Stimulated activated CD4-positive, alpha-beta T cell treated with anti-CD3 and anti-CD28 coated beads, Interleukin-1b, Interleukin-23, amount 100 ng/mL, for 1 hour (primary cell): ENCODE data around the gene BTN1A1.
"Not testable (repeated sequence)": the region's sequence is repeated elsewhere in the genome, so short reads cannot be mapped to it uniquely, and the experiment has no call there.

ENCODE experiments used
- DNase-seq, 2 donors: peaks; one replicate each; pipeline ENCODE4 v3.0.0-alpha.2; 2020; ENCODE audit warnings: low read depth in 2 of 2

Gene BTN1A1, protein sequence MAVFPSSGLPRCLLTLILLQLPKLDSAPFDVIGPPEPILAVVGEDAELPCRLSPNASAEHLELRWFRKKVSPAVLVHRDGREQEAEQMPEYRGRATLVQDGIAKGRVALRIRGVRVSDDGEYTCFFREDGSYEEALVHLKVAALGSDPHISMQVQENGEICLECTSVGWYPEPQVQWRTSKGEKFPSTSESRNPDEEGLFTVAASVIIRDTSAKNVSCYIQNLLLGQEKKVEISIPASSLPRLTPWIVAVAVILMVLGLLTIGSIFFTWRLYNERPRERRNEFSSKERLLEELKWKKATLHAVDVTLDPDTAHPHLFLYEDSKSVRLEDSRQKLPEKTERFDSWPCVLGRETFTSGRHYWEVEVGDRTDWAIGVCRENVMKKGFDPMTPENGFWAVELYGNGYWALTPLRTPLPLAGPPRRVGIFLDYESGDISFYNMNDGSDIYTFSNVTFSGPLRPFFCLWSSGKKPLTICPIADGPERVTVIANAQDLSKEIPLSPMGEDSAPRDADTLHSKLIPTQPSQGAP

GRCh38 chr6:26500102-26500501, at the start of gene BTN1A1:
TSS of gene BTN1A1 (plus strand) at chr6:26500303. CDS start at chr6:26501287, 984 bp downstream.
- DNase-seq, result no peak

DNA sequence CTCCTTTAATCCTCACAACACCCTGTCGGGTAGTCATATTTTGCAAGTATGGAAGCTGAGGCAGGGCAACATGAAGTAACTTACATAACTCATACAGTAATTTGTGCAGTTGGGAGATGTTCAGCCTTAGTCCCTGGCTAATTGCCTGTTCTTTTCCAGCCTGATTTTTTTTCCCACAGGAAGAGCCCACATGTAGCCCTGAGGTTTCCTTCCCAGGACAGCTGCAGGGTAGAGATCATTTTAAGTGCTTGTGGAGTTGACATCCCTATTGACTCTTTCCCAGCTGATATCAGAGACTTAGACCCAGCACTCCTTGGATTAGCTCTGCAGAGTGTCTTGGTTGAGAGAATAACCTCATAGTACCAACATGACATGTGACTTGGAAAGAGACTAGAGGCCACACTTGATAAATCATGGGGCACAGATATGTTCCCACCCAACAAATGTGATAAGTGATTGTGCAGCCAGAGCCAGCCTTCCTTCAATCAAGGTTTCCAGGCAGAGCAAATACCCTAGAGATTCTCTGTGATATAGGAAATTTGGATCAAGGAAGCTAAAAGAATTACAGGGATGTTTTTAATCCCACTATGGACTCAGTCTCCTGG, 47.4 kb upstream of the BTN1A1 start:
- no peak for DNase-seq

GRCh38 chr6:26454631-26455030, 45.5 kb upstream of the BTN1A1 start:
- DNase-seq, result no peak

- DNase-seq, result no peak
These were observed 44.6 kb upstream of the BTN1A1 start for GRCh38 chr6:26455357-26455970.

GRCh38 chr6:26457264-26457805, 42.8 kb upstream of the BTN1A1 start:
- no peak for DNase-seq

GRCh38 chr6:26457806-26458688, 42.1 kb upstream of the BTN1A1 start, which contains the start of gene BTN2A1:
TSS of gene BTN2A1 (plus strand) at chr6:26457955. CDS start at chr6:26458637, 682 bp downstream.
- DNase-seq, result peak; percentile 16 to 23

DNA sequence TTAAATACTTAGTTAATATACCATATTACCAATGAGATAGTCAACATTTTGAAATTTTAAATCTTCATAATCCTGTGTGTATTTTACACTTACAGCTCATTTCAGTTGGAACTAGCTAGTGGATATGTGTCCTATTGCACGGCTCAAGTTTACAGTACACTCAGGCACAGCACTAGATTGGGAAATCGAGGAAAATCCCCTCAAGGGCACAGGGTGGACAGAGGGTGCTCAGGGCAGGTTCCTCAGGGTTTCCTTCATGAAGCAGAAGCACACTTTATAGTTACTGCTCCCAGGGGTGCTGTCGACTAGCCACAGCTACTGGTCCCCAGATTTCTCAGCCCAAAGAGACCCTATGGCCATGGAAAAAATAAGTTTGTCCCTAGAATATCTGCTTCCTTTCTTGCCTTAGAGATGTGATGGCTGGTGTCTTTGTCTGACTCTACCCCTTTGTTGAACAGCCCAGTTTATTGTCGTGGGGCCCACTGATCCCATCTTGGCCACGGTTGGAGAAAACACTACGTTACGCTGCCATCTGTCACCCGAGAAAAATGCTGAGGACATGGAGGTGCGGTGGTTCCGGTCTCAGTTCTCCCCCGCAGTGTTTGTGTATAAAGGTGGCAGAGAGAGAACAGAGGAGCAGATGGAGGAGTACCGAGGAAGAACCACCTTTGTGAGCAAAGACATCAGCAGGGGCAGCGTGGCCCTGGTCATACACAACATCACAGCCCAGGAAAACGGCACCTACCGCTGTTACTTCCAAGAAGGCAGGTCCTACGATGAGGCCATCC, 40.9 kb upstream of the BTN1A1 start:
- no peak for DNase-seq

DNA sequence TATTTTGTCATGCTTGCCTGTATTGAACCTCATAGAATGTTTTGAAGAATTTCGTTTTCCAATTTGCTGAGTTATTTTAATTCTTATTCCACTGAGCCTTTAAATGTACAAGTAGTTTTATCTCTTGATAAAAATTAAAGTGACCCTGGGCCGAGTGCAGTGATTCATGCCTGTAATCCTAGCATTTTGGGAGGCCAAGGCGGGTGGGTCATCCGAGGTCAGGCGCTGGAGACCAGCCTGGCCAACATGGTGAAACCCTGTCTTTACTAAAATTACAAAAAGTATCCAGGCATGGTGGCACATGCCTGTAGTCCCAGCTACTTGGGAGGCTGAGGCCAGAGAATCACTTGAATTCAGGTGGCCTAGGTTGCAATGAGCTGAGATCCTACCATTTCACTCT, 38.8 kb upstream of the BTN1A1 start:
- not testable (repeated sequence) for DNase-seq

DNA sequence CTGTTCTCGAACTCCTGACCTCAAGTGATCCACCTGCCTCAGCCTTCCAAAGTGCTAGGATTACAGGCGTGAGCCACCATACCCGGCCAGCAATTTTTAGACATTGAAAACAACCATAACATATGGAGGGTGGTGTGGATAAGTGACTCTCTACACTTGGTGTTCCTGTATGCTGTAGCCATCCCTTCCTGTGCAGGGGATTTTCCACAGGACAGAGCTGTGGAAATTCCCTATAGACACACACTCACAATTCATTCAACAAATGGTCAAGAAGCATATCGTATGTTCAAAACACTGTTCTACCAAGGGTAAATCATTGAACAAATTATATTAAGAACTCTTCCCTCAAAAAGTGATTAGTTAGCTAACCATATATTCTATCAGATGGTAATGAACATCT, 36.1 kb upstream of the BTN1A1 start:
- DNase-seq, result no peak

DNA sequence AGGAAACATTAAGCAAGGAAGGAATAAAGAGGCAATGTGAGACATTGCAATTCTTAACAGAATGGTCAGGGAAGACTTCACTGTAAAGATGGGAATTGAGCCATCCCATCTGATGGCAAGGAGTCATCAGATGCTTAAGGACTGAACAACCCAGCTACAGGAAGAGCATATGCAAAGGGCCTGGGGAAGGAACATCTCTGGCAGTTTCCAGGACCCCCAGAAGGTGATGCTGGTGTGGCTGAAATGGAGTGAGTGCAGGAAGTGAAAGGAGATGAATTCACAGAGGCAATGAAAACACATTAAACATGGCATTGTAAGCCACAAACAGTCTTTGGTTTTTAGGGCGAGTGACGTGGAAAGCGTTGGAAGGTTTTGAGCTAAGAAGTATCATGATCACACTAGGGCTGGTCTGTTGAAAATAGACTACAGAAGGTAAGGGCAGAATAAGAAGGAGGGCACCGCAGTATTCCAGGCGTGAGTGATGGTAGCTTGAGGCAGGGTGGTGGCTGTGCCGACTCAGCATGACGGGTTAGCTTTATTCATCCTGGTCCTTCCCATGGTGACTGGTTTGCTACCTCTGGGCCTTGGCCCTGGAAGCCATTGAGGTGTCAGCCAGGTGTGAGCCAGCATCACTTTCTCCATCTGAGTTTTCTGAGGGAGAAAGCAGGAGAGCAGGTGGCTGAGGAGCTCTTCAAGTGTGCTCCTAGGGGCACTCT, 35.5 kb upstream of the BTN1A1 start:
- DNase-seq, result no peak

DNA sequence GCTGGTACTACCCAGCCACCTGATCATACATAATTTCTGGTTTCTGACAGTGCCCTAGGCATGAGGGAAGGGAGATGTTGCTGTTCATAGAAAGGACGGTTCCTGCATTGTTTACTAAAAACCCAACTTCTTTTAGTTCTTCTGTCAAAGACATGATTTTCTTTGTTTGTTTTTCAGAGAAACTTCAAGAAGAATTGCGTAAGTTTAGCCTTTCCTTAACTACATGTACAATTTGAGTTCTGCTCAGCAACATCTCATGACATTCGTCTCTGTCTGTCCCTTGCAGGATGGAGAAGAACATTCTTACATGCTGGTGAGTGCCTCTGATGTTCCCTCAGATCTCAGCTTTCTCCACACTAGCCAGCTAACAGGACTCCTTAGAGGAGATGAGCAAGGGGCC, 34.3 kb upstream of the BTN1A1 start:
- no peak for DNase-seq

- DNase-seq, result no peak
These were observed 31.3 kb upstream of the BTN1A1 start for GRCh38 chr6:26468829-26469228.

DNA sequence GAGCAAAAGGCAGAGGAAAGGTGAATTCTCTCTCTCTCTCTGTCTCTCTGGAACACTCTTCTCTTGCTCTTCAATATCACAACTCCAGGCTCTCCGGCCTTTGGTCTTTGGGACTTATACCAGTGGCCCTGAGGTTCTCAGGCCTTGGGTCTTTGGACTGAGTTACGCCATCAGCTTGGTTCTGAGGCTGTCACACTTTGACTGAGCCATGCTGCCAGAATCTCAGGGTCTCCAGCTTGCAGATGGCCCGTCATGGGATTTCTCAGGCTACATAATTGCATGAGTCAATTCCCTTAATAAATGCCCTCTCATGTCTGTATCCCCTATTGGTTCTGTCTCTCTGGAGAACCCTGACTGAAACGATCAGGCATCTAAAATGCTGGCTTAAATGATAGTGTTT, 29.5 kb upstream of the BTN1A1 start:
- no peak for DNase-seq

DNA sequence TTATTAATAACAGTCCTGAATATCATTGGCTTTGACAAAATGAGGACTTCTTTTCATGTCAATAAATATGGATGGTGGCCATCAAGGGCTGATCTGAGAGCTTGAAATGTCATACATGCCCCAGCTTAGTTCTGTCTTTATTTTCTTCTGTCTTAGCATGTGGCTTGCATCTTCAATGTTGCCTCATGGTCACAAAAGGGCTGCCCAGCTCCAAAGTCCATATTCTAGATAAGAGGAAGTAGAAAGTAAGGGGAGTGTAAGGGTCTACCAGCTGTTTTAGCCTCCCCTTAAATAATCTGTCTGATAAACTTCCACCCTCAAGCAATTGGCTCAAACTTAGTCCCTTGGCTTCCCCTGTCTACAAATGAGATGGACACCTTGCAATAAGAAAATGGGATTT, 28.1 kb upstream of the BTN1A1 start:
- no peak for DNase-seq

DNA sequence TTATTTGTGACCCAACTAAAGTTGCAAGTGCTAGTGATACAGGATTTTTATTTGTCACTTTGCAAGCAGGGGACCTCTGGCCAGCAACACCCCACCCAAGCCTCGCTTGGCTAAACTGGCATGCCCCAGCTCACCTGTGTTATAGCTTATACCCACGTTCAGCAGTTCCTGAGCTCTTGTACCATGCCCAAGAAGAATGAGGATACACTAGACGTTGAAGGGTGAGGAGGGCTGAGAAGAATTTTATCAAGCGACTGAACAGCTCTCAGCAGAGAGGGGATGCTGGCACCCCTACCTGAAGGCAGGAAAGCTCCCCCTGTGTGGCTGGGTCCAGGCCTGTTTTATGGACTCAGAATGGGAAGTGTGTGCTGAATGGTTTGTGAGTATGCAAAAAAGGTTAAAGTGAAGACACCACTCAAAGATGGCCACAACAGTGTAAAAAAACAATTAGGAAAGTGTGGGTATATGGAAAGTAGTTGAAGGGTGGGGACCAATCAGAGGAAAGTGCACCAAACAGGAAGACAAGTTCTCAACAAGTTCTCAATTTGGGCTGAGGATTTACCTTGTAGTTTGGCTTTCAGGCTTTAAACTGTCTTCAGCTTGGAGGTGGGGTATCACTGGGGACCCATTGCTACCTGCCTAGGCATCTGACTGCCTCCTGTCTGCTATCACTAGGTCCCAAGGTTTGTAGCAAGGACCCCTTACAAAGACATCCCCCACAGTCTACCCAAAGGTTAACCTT, 27.4 kb upstream of the BTN1A1 start:
- DNase-seq, result no peak

DNA sequence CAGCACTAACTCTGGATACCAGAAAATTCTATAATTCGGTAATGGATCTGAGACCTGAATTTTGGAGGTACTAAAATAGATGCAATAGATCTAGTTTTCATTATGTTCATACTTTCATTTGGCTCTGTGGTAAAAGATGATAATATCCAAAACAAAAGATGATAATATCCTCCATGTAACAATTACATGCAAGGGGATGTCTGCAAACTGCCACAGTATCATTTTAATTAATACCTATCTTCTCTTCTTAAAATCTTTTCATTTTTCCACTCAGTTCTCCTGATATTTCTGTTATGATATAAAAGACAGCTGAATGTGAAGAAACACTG, 26.7 kb upstream of the BTN1A1 start:
- no peak for DNase-seq

GRCh38 chr6:26473758-26474438, 26.2 kb upstream of the BTN1A1 start:
- DNase-seq, result peak; percentile 50 to 56

- no peak for DNase-seq
These were observed 25.6 kb upstream of the BTN1A1 start for GRCh38 chr6:26474439-26474881.
